Calu3 (cell line): ENCODE data around the gene KRT8. TPM values are rescaled to one million over a fixed set of nuclear protein-coding genes. Genes with fewer than 3 reads are reported as not detected.

Experiments
- BruUV-seq: library from RNA; stranded (reverse); fragments of 400-500 nt; replicated peaks from 2 replicates; lab custom pipeline; 2021; lab: Mats Ljungman, UMichigan
- CTCF ChIA-PET: fragments of 300-600 bp; sonication (Branson Sonifier 250); formaldehyde crosslinking; loops from one replicate; lab custom pipeline; 2022; ENCODE audit warnings: antibody characterized with exemption; lab: Charles Lee
- DNase-seq: peaks from one replicate; pipeline ENCODE4 v3.0.0; 2022
- H3K27ac Mint-ChIP-seq: one replicate; pipeline ENCODE4 v1.8.0; 2022; ENCODE audit warnings: mixed read lengths; ENCODE audit not compliant: unreplicated experiment
- H3K27me3 Mint-ChIP-seq: one replicate; pipeline ENCODE4 v1.8.0; 2022; ENCODE audit warnings: mixed read lengths; ENCODE audit not compliant: unreplicated experiment
- H3K36me3 Mint-ChIP-seq: one replicate; pipeline ENCODE4 v1.8.0; 2022; ENCODE audit warnings: mild to moderate bottlenecking, moderate library complexity, mixed read lengths; ENCODE audit not compliant: insufficient read depth, unreplicated experiment
- H3K4me1 Mint-ChIP-seq: one replicate; pipeline ENCODE4 v1.8.0; 2022; ENCODE audit warnings: mild to moderate bottlenecking, low read depth, mixed read lengths; ENCODE audit not compliant: unreplicated experiment
- H3K4me3 Mint-ChIP-seq: one replicate; pipeline ENCODE4 v1.8.0; 2022; ENCODE audit warnings: mild to moderate bottlenecking, low read depth, moderate library complexity, mixed read lengths; ENCODE audit not compliant: unreplicated experiment
- H3K9me3 Mint-ChIP-seq: one replicate; pipeline ENCODE4 v1.8.0; 2022; ENCODE audit warnings: low read depth, mixed read lengths; ENCODE audit not compliant: unreplicated experiment
- intact Hi-C: fragments of 100-400 bp; cut with micrococcal nuclease; formaldehyde crosslinking; loops from one replicate; pipeline ENCODE4 v1.10.0; 2022; ENCODE audit not compliant: unreplicated experiment
- total RNA-seq: library from RNA; stranded (reverse); gene quantifications from 2 replicates; pipeline ENCODE4 v1.2.3, GENCODE V29; 2022
- TF ChIP-seq, protein P1 (sequence below): fragments of 200-600 bp; IDR thresholded peaks from one replicate; pipeline ENCODE4 v1.8.0; 2022; ENCODE audit warnings: antibody characterized with exemption; ENCODE audit not compliant: unreplicated experiment

The KRT8 gene
- total RNA-seq, 1 experiment from 2014 or later, result 2,474 TPM

DNA sequence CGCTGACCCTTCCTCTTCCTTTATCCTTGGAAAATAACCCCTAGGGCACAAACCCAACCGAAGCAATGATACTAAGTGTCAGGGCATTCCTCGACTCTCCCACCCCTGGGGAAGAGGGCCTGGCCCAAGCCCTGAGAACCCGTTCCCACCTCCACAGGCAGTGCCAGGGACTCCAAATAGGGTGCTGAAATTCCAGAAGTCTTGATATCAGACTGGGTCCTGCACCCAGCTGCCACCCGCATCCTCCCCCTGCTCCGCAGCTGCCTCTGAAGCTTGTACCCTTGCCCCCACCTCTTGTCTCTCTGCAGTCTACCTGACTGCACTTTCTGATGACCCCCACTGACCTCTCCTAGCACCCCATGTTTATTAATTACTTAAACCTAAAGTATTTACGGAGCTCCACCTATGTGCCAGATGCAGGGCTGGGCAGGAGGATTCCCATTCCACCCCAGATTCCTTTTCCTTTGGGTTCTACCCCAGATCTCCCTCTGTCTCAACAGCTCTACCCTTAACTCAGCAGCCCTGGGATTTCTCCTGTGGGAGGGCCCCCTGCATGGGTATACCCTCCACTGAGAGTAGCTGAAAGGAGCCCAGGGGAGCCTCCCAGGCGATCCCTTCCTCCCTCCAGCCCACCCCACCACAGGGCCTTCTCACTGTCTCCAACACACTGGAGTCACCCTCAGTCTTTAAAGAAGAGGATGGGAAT is 40.0 kb upstream of the KRT8 start:
- peaks cover 51% of the 10 kb centered on the region for H3K4me1 Mint-ChIP-seq
- intact Hi-C loops, result no loop called here
- TF ChIP-seq, protein P1, sequence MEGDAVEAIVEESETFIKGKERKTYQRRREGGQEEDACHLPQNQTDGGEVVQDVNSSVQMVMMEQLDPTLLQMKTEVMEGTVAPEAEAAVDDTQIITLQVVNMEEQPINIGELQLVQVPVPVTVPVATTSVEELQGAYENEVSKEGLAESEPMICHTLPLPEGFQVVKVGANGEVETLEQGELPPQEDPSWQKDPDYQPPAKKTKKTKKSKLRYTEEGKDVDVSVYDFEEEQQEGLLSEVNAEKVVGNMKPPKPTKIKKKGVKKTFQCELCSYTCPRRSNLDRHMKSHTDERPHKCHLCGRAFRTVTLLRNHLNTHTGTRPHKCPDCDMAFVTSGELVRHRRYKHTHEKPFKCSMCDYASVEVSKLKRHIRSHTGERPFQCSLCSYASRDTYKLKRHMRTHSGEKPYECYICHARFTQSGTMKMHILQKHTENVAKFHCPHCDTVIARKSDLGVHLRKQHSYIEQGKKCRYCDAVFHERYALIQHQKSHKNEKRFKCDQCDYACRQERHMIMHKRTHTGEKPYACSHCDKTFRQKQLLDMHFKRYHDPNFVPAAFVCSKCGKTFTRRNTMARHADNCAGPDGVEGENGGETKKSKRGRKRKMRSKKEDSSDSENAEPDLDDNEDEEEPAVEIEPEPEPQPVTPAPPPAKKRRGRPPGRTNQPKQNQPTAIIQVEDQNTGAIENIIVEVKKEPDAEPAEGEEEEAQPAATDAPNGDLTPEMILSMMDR, result no peak

DNA sequence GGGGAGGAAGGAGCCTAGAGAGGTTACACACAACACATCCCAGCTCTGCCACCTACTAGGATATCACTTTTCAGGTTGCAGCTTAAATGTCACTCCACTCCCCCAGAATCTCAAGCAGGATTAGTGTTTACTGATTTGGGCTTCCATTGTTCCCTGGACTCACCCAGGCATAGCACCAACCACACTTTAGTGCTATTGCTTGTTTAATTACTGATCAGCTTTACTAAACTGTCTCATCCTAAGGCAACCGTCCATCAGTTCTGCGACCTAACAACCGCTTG is 38.0 kb upstream of the KRT8 start:
- peaks cover 51% of the 10 kb centered on the region for H3K4me1 Mint-ChIP-seq
- TF ChIP-seq, protein P1, result no peak
- H3K4me3 Mint-ChIP-seq, result no peak overlapping the region
- no peak for DNase-seq
- no peaks in the 10 kb centered on the region for H3K27me3 Mint-ChIP-seq
- peaks cover 27% of the 10 kb centered on the region for H3K36me3 Mint-ChIP-seq
- no TSS peak for BruUV-seq
- CTCF ChIA-PET, result interaction anchor here (1.2 kb wide), 1 partner anchor 17 kb away, joined by 4 read pairs; no protein-coding TSS in a partner anchor
- H3K27ac Mint-ChIP-seq, result no peak overlapping the region
- intact Hi-C loops, result no loop called here
- H3K9me3 Mint-ChIP-seq, result peaks cover 2% of the 10 kb centered on the region

More for the DNA sequence above, 40.0 kb upstream of the KRT8 start:
- Mint-ChIP-seq H3K9me3 (peaks cover 2% of the 10 kb centered on the region), H3K36me3 (peaks cover 45% of the 10 kb centered on the region), H3K27ac (peak overlapping the region; percentile 97), H3K4me3 (peak overlapping the region; percentile 63), H3K27me3 (no peaks in the 10 kb centered on the region)
- no TSS peak for BruUV-seq
- DNase-seq, result no peak
- CTCF ChIA-PET, result interaction anchor here (0.6 to 4.0 kb wide), 3 partner anchors 18 to 40 kb away, joined by 4 to 33 read pairs (median 6); partner anchors contain the start of gene KRT8

DNA sequence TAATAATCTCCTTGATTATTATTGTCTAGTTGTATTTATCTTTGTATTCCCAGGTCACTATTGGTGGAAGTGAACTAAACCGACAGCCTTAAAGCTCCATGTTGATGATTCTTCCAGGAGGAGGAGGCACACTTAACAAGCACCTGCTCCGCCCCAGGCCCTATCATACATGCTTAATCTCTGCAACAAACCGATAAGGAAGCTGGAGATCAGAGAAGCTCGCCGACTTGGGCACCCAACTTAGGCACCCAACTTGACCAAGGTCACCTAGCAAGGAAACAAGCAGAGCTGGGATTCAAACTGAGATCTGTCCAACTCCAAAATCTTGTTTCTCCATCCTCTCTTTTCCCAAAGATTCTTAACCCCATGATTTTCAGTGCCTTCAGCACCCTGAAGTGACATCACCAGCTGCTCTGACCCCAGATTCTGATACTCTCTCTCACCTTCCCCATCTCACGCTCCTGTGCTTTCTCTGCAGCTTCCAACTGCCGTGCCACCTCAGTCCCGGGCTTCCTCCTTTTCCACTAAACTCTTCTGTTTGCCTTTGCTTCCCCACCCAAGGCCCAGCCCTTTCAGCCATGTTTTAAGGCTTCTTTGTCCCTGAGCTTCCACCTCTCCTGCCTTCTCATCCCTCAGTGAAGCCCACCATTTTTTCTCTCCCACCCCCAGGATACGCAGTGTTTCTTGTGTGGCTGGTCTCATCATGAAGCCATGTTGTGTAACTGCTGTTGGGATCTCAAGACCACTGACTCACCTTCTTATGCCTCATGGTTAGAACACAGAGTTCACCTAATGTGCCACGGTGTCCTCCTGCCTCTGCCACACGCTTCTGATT is 37.4 kb upstream of the KRT8 start:
- Mint-ChIP-seq H3K4me3 (no peak overlapping the region), H3K9me3 (peaks cover 2% of the 10 kb centered on the region), H3K36me3 (peaks cover 23% of the 10 kb centered on the region), H3K4me1 (peaks cover 51% of the 10 kb centered on the region), H3K27ac (no peak overlapping the region), H3K27me3 (no peaks in the 10 kb centered on the region)
- no peak for DNase-seq
- CTCF ChIA-PET, result interaction anchor here (1.2 to 1.8 kb wide), 2 partner anchors 15 to 17 kb away, joined by 4 to 7 read pairs; no protein-coding TSS in a partner anchor
- intact Hi-C loops, result no loop called here
- TF ChIP-seq, protein P1, result no peak
- BruUV-seq, result no TSS peak

DNA sequence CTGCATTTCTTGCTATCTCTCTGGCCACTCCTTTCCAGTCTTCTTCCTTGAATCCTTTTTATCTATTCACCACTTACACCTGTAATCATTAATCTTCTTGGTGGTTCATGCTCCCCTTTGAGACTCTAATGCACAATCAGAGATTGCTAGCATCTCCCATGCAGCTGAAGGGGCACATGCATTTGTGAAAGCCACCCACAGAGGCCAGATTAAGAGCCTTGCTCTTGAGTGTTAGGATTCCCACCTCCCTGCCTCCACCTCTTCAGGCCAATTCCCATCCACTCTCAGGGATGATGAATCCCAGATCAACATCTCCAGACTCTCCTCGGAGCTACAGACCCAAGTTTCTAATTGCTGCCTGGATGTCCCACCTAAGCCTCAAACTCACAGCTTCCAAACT is 24.7 kb upstream of the KRT8 start:
- peaks cover 55% of the 10 kb centered on the region for H3K4me1 Mint-ChIP-seq
- peak overlapping the region; percentile 96 for H3K27ac Mint-ChIP-seq
- intact Hi-C loops, result no loop called here
- peaks cover 37% of the 10 kb centered on the region for H3K36me3 Mint-ChIP-seq
- BruUV-seq, result no TSS peak
- CTCF ChIA-PET, result no interaction called here
- no peak for DNase-seq
- no peaks in the 10 kb centered on the region for H3K27me3 Mint-ChIP-seq
- H3K4me3 Mint-ChIP-seq, result no peak overlapping the region
- TF ChIP-seq, protein P1, result no peak
- no peaks in the 10 kb centered on the region for H3K9me3 Mint-ChIP-seq
